Liver (tissue), 9 donors: ENCODE data around the gene UBXN1. TPM values are rescaled to one million over a fixed set of nuclear protein-coding genes. Genes with fewer than 3 reads are reported as not detected.
A peak's percentile ranks its signal among the peaks of the same experiment; 100 is the strongest.

Experiments
- DNase-seq: peaks from one replicate; pipeline ENCODE4 v3.0.0-alpha.2; 2017; ENCODE audit warnings: low spot score
- H3K27ac ChIP-seq, 2 donors: one replicate each; pipeline ENCODE4 v1.7.0; 2013; ENCODE audit warnings: inconsistent platforms in 2 of 2, low read length in 2 of 2, control low read depth in 1 of 2, low read depth in 1 of 2, mild to moderate bottlenecking in 1 of 2
- H3K27me3 ChIP-seq, 4 donors: one replicate each; pipeline versions ENCODE4 v1.6.1 to v1.7.0; 2013; ENCODE audit warnings: low read length in 3 of 4, inconsistent platforms in 1 of 4, mild to moderate bottlenecking in 1 of 4, moderate library complexity in 1 of 4; ENCODE audit not compliant: control insufficient read depth in 4 of 4, insufficient read depth in 4 of 4
- H3K36me3 ChIP-seq, 4 donors: one replicate each; pipeline versions ENCODE4 v1.6.1 to v1.7.0; 2013; ENCODE audit warnings: low read length in 3 of 4, mild to moderate bottlenecking in 3 of 4, low read depth in 1 of 4, moderate library complexity in 1 of 4; ENCODE audit not compliant: control insufficient read depth in 4 of 4, insufficient read depth in 3 of 4
- H3K4me1 ChIP-seq, 4 donors: one replicate each; pipeline versions ENCODE4 v1.6.1 to v1.7.0; 2013; ENCODE audit warnings: low read length in 3 of 4, mild to moderate bottlenecking in 3 of 4, moderate library complexity in 1 of 4; ENCODE audit not compliant: control insufficient read depth in 4 of 4, insufficient read depth in 4 of 4
- H3K4me3 ChIP-seq, 3 donors: one replicate each; pipeline versions ENCODE4 v1.6.1 to v1.7.0; 2013; ENCODE audit warnings: low read length in 3 of 3, control low read depth in 1 of 3, low read depth in 1 of 3, mild to moderate bottlenecking in 1 of 3
- H3K9ac ChIP-seq, 2 donors: one replicate each; pipeline ENCODE4 v1.7.0; 2013; ENCODE audit warnings: low read length in 2 of 2, mild to moderate bottlenecking in 2 of 2, moderate library complexity in 2 of 2, control low read depth in 1 of 2, low read depth in 1 of 2
- H3K9me3 ChIP-seq, 4 donors: one replicate each; pipeline versions ENCODE4 v1.6.1 to v1.7.0; 2013; ENCODE audit warnings: low read length in 3 of 4; ENCODE audit not compliant: control insufficient read depth in 4 of 4
- EGR1 ChIP-seq, 2 donors: IDR thresholded peaks; 2 replicates each; pipeline ENCODE4 v1.6.1; 2016 to 2018; ENCODE audit warnings: antibody characterized with exemption in 2 of 2, low read depth in 2 of 2
- FOXA1 ChIP-seq: IDR thresholded peaks from 2 replicates; pipeline ENCODE4 v1.6.1; 2016; ENCODE audit warnings: antibody characterized with exemption
- FOXA2 ChIP-seq: IDR thresholded peaks from 2 replicates; pipeline ENCODE4 v1.6.1; 2016; ENCODE audit warnings: antibody characterized with exemption
- GABPA ChIP-seq, 2 donors: IDR thresholded peaks in 1 of 2; conservative IDR thresholded peaks in 1 of 2; 2 replicates each; pipeline ENCODE4 v1.6.1; 2016; ENCODE audit warnings: antibody characterized with exemption in 2 of 2, mild to moderate bottlenecking in 1 of 2, moderate library complexity in 1 of 2
- HNF4A ChIP-seq, 2 donors: conservative IDR thresholded peaks; 2 replicates each; pipeline ENCODE4 v1.6.1; 2016; ENCODE audit warnings: antibody characterized with exemption in 2 of 2, mild to moderate bottlenecking in 2 of 2
- HNF4G ChIP-seq: IDR thresholded peaks from 2 replicates; pipeline ENCODE4 v1.6.1; 2016; ENCODE audit warnings: antibody characterized with exemption
- JUND ChIP-seq, 2 donors: IDR thresholded peaks; 2 replicates each; pipeline ENCODE4 v1.6.1; 2016; ENCODE audit warnings: antibody characterized with exemption in 2 of 2
- MAX ChIP-seq: IDR thresholded peaks from 2 replicates; pipeline ENCODE4 v1.6.1; 2016; ENCODE audit warnings: antibody characterized with exemption
- NR2F2 ChIP-seq: IDR thresholded peaks from 2 replicates; pipeline ENCODE4 v1.6.1; 2016; ENCODE audit warnings: antibody characterized with exemption
- RAD21 ChIP-seq, 2 donors: IDR thresholded peaks; 2 replicates each; pipeline ENCODE4 v1.6.1; 2016; ENCODE audit warnings: antibody characterized with exemption in 2 of 2, mild to moderate bottlenecking in 2 of 2
- REST ChIP-seq: IDR thresholded peaks from 2 replicates; pipeline ENCODE4 v1.6.1; 2016; ENCODE audit warnings: antibody characterized with exemption, mild to moderate bottlenecking
- RXRA ChIP-seq, 2 donors: IDR thresholded peaks; 2 replicates each; pipeline ENCODE4 v1.6.1; 2017 to 2018; ENCODE audit warnings: antibody characterized with exemption in 2 of 2, mild to moderate bottlenecking in 1 of 2
- SP1 ChIP-seq: IDR thresholded peaks from 2 replicates; pipeline ENCODE4 v1.6.1; 2018; ENCODE audit warnings: antibody characterized with exemption, mild to moderate bottlenecking
- WGBS: extraction: QIAGEN DNeasy Blood & Tissue Kit; methylation state at CpG from one replicate; pipeline ENCODE4 v1.1.7; 2013; 5-methylcytosine and 5-hydroxymethylcytosine counted together
- polyA plus RNA-seq, 2 donors: library from polyadenylated mRNA; stranded (reverse) in 1 of 2; unstranded in 1 of 2; fragments of 200-250 nt in 1 of 2; fragments of >200 nt in 1 of 2; fragmentation: Nextera tagmentation in 1 of 2; extraction: Ambion mirVana in 1 of 2; gene quantifications; one replicate each; pipeline versions ENCODE4 v1.2.1 to v1.2.3, GENCODE V29; 2013 to 2015
- total RNA-seq, 2 donors: library from RNA; depleted of rRNA; stranded (reverse); fragments of >200 nt; gene quantifications; one replicate each; pipeline ENCODE4 v1.2.3, GENCODE V29; 2014
- TF ChIP-seq, protein P1 (sequence below): IDR thresholded peaks from 2 replicates; pipeline ENCODE4 v1.6.1; 2016; ENCODE audit warnings: antibody characterized with exemption
- TF ChIP-seq, protein P2 (sequence below): IDR thresholded peaks from 2 replicates; pipeline ENCODE4 v1.6.1; 2016; ENCODE audit warnings: antibody characterized with exemption
- TF ChIP-seq, protein P3 (sequence below): fragments of 150-350 bp; IDR thresholded peaks from 2 replicates; pipeline ENCODE4 v1.5.1; 2017; ENCODE audit warnings: improper control_type of control experiment, low read depth, low read length; ENCODE audit not compliant: missing input control
- donor health status: healthy.
- donor health status: healthy.
- donor health status: healthy.
- donor health status: healthy.
- donor health status: healthy.

Gene UBXN1
- total and polyA plus RNA-seq, 4 donors: 31.4 to 45.7 (median 41.2) TPM

DNA sequence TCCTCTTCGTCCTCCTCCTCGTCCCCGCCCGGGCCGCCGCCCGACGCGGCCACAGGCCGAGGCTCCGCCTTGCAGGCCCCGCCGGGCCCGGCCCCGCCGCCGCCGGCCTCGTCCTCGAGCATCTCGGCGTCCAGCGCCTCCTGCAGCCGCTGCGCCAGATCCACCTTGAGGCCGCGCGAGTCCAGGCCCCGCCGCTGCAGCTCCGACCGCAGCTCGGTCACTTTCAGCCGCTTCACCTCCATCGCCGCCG lies 48.0 kb upstream of the UBXN1 start:
- Histone ChIP-seq H3K4me3 (peak overlapping the region; percentile 78 to 96 (median 87)), H3K9me3 (no peaks in the 10 kb centered on the region), H3K9ac (peak overlapping the region; percentile 63 to 86), H3K27me3 (no peaks in the 10 kb centered on the region), H3K36me3 (peaks cover 16 to 21% (median 19%) of the 10 kb centered on the region in 4 donors), H3K4me1 (peaks cover 2 to 40% (median 25%) of the 10 kb centered on the region in 4 donors), H3K27ac (peak overlapping the region; percentile 97)
- under 1% methylated on average over 37 of the region's 37 CpGs for WGBS
- no peak for DNase-seq
- TF ChIP-seq HNF4A (conservative IDR thresholded peaks at IDR 0.05) (no peak), EGR1 (IDR thresholded peaks at IDR 0.05; ENCODE audit: low read depth in 2 of 2) (no peak), MAX (no peak), NR2F2 (no peak), JUND (IDR thresholded peaks at IDR 0.05) (no peak), SP1 (no peak), REST (no peak), FOXA2 (no peak), RXRA (IDR thresholded peaks at IDR 0.05) (no peak), GABPA (IDR thresholded peaks at IDR 0.05 in 1 of 2, conservative IDR thresholded peaks at IDR 0.05 in 1 of 2) (no peak), FOXA1 (no peak)
- TF ChIP-seq, protein P1, sequence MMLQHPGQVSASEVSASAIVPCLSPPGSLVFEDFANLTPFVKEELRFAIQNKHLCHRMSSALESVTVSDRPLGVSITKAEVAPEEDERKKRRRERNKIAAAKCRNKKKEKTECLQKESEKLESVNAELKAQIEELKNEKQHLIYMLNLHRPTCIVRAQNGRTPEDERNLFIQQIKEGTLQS: no peak
- TF ChIP-seq, protein P2, sequence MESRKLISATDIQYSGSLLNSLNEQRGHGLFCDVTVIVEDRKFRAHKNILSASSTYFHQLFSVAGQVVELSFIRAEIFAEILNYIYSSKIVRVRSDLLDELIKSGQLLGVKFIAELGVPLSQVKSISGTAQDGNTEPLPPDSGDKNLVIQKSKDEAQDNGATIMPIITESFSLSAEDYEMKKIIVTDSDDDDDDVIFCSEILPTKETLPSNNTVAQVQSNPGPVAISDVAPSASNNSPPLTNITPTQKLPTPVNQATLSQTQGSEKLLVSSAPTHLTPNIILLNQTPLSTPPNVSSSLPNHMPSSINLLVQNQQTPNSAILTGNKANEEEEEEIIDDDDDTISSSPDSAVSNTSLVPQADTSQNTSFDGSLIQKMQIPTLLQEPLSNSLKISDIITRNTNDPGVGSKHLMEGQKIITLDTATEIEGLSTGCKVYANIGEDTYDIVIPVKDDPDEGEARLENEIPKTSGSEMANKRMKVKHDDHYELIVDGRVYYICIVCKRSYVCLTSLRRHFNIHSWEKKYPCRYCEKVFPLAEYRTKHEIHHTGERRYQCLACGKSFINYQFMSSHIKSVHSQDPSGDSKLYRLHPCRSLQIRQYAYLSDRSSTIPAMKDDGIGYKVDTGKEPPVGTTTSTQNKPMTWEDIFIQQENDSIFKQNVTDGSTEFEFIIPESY: no peak
- TF ChIP-seq, protein P3, sequence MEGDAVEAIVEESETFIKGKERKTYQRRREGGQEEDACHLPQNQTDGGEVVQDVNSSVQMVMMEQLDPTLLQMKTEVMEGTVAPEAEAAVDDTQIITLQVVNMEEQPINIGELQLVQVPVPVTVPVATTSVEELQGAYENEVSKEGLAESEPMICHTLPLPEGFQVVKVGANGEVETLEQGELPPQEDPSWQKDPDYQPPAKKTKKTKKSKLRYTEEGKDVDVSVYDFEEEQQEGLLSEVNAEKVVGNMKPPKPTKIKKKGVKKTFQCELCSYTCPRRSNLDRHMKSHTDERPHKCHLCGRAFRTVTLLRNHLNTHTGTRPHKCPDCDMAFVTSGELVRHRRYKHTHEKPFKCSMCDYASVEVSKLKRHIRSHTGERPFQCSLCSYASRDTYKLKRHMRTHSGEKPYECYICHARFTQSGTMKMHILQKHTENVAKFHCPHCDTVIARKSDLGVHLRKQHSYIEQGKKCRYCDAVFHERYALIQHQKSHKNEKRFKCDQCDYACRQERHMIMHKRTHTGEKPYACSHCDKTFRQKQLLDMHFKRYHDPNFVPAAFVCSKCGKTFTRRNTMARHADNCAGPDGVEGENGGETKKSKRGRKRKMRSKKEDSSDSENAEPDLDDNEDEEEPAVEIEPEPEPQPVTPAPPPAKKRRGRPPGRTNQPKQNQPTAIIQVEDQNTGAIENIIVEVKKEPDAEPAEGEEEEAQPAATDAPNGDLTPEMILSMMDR: no peak

GRCh38 chr11:62726156-62726914 lies 47.5 kb upstream of the UBXN1 start:
- peaks cover 2 to 40% (median 25%) of the 10 kb centered on the region in 4 donors for H3K4me1 ChIP-seq

More at GRCh38 chr11:62726156-62726914, 47.5 kb upstream of the UBXN1 start:
- Histone ChIP-seq H3K36me3 (peaks cover 13 to 26% (median 24%) of the 10 kb centered on the region in 4 donors), H3K4me3 (peak overlapping the region; percentile 78 to 96 (median 87)), H3K9me3 (no peaks in the 10 kb centered on the region), H3K9ac (peak overlapping the region; percentile 63 to 86), H3K27ac (peak overlapping the region; percentile 97), H3K27me3 (no peaks in the 10 kb centered on the region)
- peak; percentile 52 for DNase-seq
- WGBS: under 1% methylated on average over 51 of the region's 51 CpGs
- TF ChIP-seq RAD21 (IDR thresholded peaks at IDR 0.05) (no peak), NR2F2 (no peak), EGR1 (IDR thresholded peaks at IDR 0.05; ENCODE audit: low read depth in 2 of 2) (no peak), HNF4G (no peak), MAX (no peak), SP1 (no peak), FOXA1 (no peak)
- TF ChIP-seq, protein P1: no peak
- TF ChIP-seq, protein P3: no peak
- TF ChIP-seq, protein P2: no peak
